ENCODE measurements around the gene CDC6.

GRCh38 chr17:40290629-40291280, 3.1 kb downstream of the CDC6 start:
- no peak for TF ChIP-seq TAF1 (IDR thresholded peaks at IDR 0.05; ENCODE audit: borderline replicate concordance, low read depth, low read length)
- TF ChIP-seq POLR2A (IDR thresholded peaks at IDR 0.05; ENCODE audit: low read depth, low read length) = no peak
